HG02610 (cell line): ENCODE data around the gene SLC9A5.

Source experiments
- ATAC-seq: cut with Tn5 transposase; IDR thresholded peaks from one replicate; pipeline ENCODE4 v1.9.1; 2021; ENCODE audit warnings: mild to moderate bottlenecking, moderate library complexity; ENCODE audit not compliant: unreplicated experiment

Gene SLC9A5

DNA sequence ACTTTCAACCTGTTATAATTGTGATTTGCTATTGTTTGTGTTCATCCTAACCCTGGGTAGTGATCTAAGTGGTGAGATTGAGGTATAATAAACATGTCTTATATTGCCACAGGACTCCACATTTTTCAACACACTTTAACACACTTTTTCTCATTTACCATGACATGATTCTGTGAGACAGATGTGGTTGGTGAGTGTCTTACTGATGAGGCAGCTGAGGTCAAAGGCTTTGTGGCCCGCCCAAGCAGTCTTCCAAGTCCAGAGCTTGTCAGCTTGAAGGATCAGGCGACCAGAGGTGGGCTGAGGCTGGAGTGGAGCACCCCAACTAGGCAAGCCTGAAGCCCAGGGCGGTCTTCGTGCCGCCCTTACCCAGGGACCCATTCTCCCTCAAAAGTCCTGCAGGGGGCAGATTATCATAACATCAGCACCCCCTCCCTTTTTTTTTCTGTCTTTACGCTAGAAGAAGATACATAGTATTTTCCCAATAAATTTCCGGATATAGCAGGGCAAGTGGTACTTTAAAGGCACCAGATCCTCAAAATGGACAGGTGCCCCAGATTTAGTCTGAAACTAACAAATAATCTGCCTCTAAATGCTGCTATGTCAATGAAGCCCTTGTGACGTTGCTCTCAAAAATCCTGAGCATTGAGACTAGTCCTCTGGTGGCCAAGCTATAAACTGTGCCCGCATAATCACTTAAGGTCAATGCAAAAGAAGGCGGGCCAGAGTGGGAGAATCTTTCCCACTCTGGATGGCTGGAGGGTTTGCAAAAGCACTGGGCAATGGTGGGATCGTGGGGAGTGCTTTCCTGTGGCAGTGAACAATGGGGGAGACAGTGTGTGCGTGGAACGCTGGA lies 56.7 kb downstream of the SLC9A5 start:
- no peak for ATAC-seq

DNA sequence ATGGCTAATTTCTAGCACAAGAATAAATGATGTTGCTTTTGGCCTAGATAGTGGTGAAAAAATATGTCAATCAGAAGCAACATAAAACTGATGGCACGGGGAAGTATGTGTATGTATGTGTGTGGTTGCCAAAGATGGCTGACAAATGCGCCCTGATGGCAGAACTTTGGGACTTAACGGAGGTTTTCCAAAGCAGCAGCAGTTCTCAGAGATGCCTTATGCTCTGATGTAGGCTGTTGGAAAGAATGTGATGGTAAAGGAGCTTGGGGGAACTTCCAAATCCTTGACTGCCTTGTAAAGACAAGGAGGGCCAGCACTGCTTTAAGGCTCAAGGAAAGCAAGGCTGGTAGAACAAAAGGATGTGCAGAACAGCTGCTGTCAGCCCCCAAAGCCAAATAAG lies 61.8 kb downstream of the SLC9A5 start:
- ATAC-seq, result no peak

DNA sequence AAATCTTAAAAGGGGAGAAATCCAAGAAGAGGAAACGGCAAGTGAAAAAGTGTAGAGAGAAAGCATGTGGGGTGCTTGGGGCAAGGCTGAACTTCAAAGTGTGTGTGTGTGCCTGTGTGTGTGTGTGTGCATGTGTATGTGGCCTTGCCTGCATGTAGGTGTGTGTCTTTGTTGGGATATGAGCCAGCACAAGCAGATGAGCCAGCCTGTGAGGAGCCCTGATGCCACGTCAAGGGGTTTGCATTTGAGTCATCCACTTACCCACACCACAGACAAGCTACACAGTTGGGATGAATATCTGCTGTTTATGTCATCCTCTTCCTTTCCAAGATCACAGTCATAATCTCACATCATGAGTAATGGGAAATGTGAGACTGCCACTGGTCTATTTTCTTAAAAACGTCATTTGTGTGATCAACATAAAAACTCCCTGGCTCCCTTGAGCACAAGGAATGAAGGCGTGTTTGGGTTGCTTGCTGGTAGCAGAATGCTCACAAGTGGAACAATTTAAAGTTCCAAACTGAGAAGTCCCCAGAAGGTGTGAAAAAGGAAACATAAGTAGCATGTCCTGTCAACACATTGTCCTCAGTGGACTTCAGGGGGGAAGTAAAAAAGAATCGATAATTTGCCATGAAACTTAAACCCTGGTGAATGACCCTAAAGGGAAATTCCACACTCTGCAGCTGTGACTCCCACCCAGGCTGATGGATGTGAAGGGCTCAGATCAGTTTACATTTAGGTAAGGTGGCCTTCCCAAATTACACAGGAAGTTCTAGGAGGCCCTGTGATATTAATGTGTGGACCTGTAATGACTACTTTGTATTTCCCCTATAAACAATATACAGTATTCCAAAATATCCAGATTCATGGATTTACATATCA lies 63.1 kb downstream of the SLC9A5 start:
- ATAC-seq, result peak; percentile 93

DNA sequence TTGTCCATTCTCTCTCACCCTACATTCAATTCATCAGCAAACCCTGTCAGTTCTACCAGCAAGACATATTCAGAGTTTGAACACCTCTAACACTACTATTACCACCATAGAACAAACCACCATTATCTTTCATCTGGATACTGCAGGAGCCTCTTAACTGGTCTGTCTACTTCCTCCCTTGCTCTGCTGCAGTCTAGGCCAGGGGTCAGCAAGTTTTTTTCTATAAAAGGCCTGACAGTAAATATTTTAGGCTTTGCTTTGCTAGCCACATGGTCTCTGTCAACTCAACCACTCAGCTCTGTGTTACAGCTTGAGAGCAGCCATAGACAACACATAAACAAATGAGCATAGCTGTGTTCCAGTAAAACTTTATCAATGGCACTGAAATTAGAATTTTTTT lies 63.9 kb downstream of the SLC9A5 start:
- ATAC-seq, result no peak

DNA sequence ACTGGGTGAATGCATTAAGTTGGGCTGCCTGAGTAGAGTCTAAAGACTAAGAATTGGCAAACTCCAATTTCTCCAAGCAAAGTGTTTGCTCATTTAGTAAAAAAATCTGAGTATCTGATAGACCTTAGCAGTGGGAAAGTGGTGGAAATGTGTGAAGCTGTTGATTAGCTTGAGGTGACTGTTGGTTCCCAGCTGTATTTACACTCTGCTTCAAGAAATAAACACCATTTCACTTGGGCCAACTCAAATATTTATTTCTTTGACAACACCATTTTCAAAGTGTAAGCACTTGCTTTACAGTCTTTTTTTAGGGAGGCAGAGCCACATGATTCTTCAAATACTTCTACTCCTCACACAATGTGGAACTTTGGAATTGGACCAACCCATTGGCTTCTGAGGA lies 69.1 kb downstream of the SLC9A5 start:
- no peak for ATAC-seq
